ENCODE data around the gene IMPA2.

- TF ChIP-seq, protein P1, sequence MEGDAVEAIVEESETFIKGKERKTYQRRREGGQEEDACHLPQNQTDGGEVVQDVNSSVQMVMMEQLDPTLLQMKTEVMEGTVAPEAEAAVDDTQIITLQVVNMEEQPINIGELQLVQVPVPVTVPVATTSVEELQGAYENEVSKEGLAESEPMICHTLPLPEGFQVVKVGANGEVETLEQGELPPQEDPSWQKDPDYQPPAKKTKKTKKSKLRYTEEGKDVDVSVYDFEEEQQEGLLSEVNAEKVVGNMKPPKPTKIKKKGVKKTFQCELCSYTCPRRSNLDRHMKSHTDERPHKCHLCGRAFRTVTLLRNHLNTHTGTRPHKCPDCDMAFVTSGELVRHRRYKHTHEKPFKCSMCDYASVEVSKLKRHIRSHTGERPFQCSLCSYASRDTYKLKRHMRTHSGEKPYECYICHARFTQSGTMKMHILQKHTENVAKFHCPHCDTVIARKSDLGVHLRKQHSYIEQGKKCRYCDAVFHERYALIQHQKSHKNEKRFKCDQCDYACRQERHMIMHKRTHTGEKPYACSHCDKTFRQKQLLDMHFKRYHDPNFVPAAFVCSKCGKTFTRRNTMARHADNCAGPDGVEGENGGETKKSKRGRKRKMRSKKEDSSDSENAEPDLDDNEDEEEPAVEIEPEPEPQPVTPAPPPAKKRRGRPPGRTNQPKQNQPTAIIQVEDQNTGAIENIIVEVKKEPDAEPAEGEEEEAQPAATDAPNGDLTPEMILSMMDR (IDR thresholded peaks at IDR 0.05), result no peak
- no peak for TF ChIP-seq POLR2A (IDR thresholded peaks at IDR 0.05)
Observed at GRCh38 chr18:12043811-12044210, 62.5 kb downstream of the IMPA2 start.
